Esophagus squamous epithelium (tissue), 5 donors: ENCODE data around the gene GAS7. TPM values are rescaled to one million over a fixed set of nuclear protein-coding genes. Genes with fewer than 3 reads are reported as not detected.

Experiments
- DNase-seq: peaks from one replicate; lab custom pipeline; 2025; lab: John Stamatoyannopoulos, UW
- H3K27ac ChIP-seq, 4 donors: fragments of 200-600 bp; sonication (generic); one replicate each; pipeline ENCODE4 v1.5.1; 2016 to 2019; ENCODE audit warnings: mild to moderate bottlenecking in 1 of 4
- H3K27me3 ChIP-seq, 4 donors: fragments of 200-600 bp; sonication (generic); 1 replicate in 3 of 4; 2 replicates in 1 of 4; pipeline versions ENCODE4 v1.5.1 to v1.6.0; 2017 to 2021; ENCODE audit warnings: antibody characterized with exemption in 1 of 4
- H3K36me3 ChIP-seq, 3 donors: fragments of 200-600 bp; sonication (generic); one replicate each; pipeline ENCODE4 v1.5.1; 2016 to 2019
- H3K4me1 ChIP-seq, 3 donors: fragments of 200-600 bp; sonication (generic); one replicate each; pipeline ENCODE4 v1.5.1; 2017 to 2019
- H3K4me3 ChIP-seq, 4 donors: fragments of 200-600 bp; sonication (generic); 1 replicate in 3 of 4; 2 replicates in 1 of 4; pipeline ENCODE4 v1.5.1; 2016 to 2019; ENCODE audit warnings: mild to moderate bottlenecking in 2 of 4, moderate library complexity in 1 of 4
- H3K9me3 ChIP-seq, 3 donors: fragments of 200-600 bp; sonication (generic); one replicate each; pipeline ENCODE4 v1.5.1; 2016 to 2019
- CTCF ChIP-seq, 6 experiments: fragments of 450-650 bp in 4 of 6; fragments of 200-600 bp in 2 of 6; sonication (generic) in 2 of 6; IDR thresholded peaks; one replicate each; pipeline ENCODE4 v1.5.1; 2016 to 2019; ENCODE audit warnings: antibody characterized with exemption in 6 of 6, mild to moderate bottlenecking in 4 of 6, moderate library complexity in 4 of 6
- POLR2A ChIP-seq, 4 donors: fragments of 450-650 bp; IDR thresholded peaks; one replicate each; pipeline ENCODE4 v1.6.1; 2017; ENCODE audit warnings: antibody characterized with exemption in 4 of 4, mild to moderate bottlenecking in 4 of 4, moderate library complexity in 3 of 4
- WGBS, 2 donors: methylation state at CpG; one replicate each; pipeline ENCODE4 v1.1.5; 2018; 5-methylcytosine and 5-hydroxymethylcytosine counted together
- intact Hi-C: fragments of 100-400 bp; cut with DNase I; formaldehyde crosslinking; loops from one replicate; pipeline ENCODE4 v1.15.0; 2022
- total RNA-seq, 4 donors: library from RNA; depleted of rRNA; stranded (reverse); fragments of >200 nt; gene quantifications; one replicate each; pipeline ENCODE4 v1.1.0, GENCODE V29; 2016
- donor health status: DM: yes; HTN: yes; CAD: no.

GAS7 gene
- total RNA-seq, 4 donors from 2014 or later = 16.8 to 39.1 (median 30.1) TPM

DNA sequence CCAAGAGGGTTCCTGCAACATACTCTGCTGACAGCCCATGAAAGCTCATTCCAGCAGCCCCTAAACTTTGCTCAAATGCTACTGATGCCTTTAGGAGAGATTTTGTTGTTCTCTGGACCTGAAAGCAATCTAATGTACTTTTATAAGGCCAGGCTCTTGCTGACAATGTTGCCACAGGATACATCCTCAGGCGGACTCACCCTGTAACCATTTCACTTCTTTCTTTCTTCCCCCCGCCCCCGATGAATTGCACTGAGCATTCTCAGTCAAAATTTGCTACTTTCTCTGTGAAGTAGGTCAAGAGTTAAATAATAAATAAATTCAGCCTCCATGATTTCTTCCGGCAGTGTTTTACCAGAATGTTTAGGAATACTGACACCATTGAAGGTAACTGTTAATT lies 1.5 kb downstream of the GAS7 start:
- TF ChIP-seq POLR2A (IDR thresholded peaks at IDR 0.05) (no peak), CTCF (IDR thresholded peaks at IDR 0.05) (no peak)
- Histone ChIP-seq H3K27me3 (peaks cover 0 to 37% (median 0%) of the 10 kb centered on the region in 4 donors), H3K27ac (peak overlapping the region in 3 of 4 donors; percentile 40 to 85 (median 81)), H3K36me3 (no peaks in the 10 kb centered on the region), H3K4me1 (peaks cover 0 to 39% (median 4%) of the 10 kb centered on the region in 3 donors), H3K9me3 (peaks cover 0 to 14% (median 14%) of the 10 kb centered on the region in 3 donors), H3K4me3 (peak overlapping the region; percentile 54 to 84 (median 60))
- DNase-seq = no peak
- intact Hi-C loops = no loop called here
- 54 to 82% methylated on average over 3 to 4 of the region's 4 CpGs for WGBS, 2 donors

DNA sequence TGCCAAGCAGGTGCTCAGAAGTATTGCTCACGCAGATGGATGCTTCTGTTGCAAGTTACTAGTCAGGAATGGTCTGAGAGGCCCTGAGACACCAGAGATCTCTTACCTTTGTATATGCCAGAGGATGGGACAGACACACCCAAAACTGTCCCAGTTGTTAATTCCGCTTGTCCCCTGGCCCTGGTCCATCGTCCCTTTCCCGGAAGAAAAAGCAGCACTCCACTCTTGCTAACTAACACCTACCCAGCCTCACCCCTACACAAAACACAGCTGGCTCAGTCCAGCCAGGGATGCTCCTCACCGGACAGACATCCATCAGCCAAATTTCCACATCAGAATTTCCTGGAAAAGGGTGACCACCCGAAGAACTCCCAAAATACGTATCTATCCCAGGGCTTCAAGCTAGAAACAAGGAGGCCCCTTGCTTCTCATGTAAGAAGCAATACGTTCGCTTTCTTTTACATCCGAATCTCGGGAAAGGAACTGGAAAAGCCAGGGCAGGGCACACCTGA lies 2.0 kb downstream of the GAS7 start:
- H3K4me3 ChIP-seq = peak overlapping the region in 3 of 4 donors; percentile 55 to 84 (median 66)
- H3K27me3 ChIP-seq = peaks cover 0 to 37% (median 0%) of the 10 kb centered on the region in 4 donors
- no peaks in the 10 kb centered on the region for H3K36me3 ChIP-seq
- 80 to 84% methylated on average over 6 to 11 of the region's 11 CpGs for WGBS, 2 donors
- peaks cover 0 to 14% (median 14%) of the 10 kb centered on the region in 3 donors for H3K9me3 ChIP-seq
- intact Hi-C loops = no loop called here
- TF ChIP-seq CTCF (IDR thresholded peaks at IDR 0.05) (no peak), POLR2A (IDR thresholded peaks at IDR 0.05) (no peak)
- no peak for DNase-seq
- H3K27ac ChIP-seq = peak overlapping the region in 3 of 4 donors; percentile 40 to 85 (median 81)
- peaks cover 0 to 39% (median 4%) of the 10 kb centered on the region in 3 donors for H3K4me1 ChIP-seq

GRCh38 chr17:10195090-10195805 lies 3.2 kb downstream of the GAS7 start:
- Histone ChIP-seq H3K27ac (peak overlapping the region in 1 of 4 donors; percentile 14), H3K4me3 (no peak overlapping the region), H3K9me3 (peaks cover 0 to 14% (median 14%) of the 10 kb centered on the region in 3 donors), H3K27me3 (peaks cover 0 to 37% (median 0%) of the 10 kb centered on the region in 4 donors), H3K4me1 (peaks cover 0 to 39% (median 4%) of the 10 kb centered on the region in 3 donors), H3K36me3 (no peaks in the 10 kb centered on the region)
- 77 to 92% methylated on average over 3 to 4 of the region's 4 CpGs for WGBS, 2 donors
- TF ChIP-seq POLR2A (IDR thresholded peaks at IDR 0.05) = no peak
- no peak for TF ChIP-seq CTCF (IDR thresholded peaks at IDR 0.05)
- DNase-seq = no peak
- intact Hi-C loops = no loop called here

GRCh38 chr17:10193632-10194031 lies 4.8 kb downstream of the GAS7 start:
- H3K4me1 ChIP-seq = peaks cover 0 to 25% (median 0%) of the 10 kb centered on the region in 3 donors
- no peak overlapping the region for H3K4me3 ChIP-seq
- H3K27ac ChIP-seq = no peak overlapping the region
- peaks cover 0 to 26% (median 0%) of the 10 kb centered on the region in 4 donors for H3K27me3 ChIP-seq
- TF ChIP-seq POLR2A (IDR thresholded peaks at IDR 0.05) = no peak
- TF ChIP-seq CTCF (IDR thresholded peaks at IDR 0.05) = no peak
- H3K36me3 ChIP-seq = no peaks in the 10 kb centered on the region
- H3K9me3 ChIP-seq = peaks cover 0 to 14% (median 14%) of the 10 kb centered on the region in 3 donors
- no peak for DNase-seq
- intact Hi-C loops = no loop called here
- WGBS, 2 donors = 95 to 96% methylated on average over 2 of the region's 2 CpGs

DNA sequence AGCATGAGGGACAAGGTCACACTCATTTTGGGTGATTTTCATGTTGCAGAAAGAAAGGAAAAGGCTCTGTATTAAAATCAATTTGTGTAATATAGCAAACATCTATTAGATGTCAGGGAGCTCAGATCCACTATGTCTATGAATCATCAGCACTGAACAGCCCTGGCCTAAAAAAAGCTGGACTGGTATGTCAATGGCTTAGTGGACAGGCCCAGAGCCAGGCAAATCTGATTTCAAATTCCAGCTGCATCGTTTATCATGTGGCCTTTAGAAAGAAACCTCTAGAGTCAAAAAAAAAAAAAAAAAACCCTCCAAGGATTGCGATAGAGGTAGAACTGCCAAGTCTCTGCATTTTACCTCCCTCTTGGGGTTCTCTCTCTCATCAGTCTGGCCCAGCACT lies 5.4 kb downstream of the GAS7 start:
- no peak for TF ChIP-seq POLR2A (IDR thresholded peaks at IDR 0.05)
- no peak for TF ChIP-seq CTCF (IDR thresholded peaks at IDR 0.05)
- H3K4me1 ChIP-seq = peaks cover 0 to 18% (median 0%) of the 10 kb centered on the region in 3 donors
- H3K36me3 ChIP-seq = no peaks in the 10 kb centered on the region
- peaks cover 0 to 19% (median 0%) of the 10 kb centered on the region in 4 donors for H3K27me3 ChIP-seq
- H3K9me3 ChIP-seq = peaks cover 0 to 14% (median 14%) of the 10 kb centered on the region in 3 donors
- DNase-seq = no peak
- WGBS, 2 donors = 59 to 79% methylated on average over 2 of the region's 2 CpGs
- intact Hi-C loops = no loop called here
- H3K4me3 ChIP-seq = no peak overlapping the region
- peak overlapping the region in 1 of 4 donors; percentile 44 for H3K27ac ChIP-seq
